Left renal cortex interstitium (tissue), 4 donors: ENCODE data around the gene EXOC8. TPM values are rescaled to one million over a fixed set of nuclear protein-coding genes. Genes with fewer than 3 reads are reported as not detected.

Experiments used
- DNase-seq, 4 donors: peaks; one replicate each; pipeline ENCODE4 v3.0.0-alpha.2; 2013; ENCODE audit warnings: low read depth in 4 of 4, low spot score in 2 of 4, missing footprints in 1 of 4
- polyA plus RNA-seq, 4 donors: library from polyadenylated mRNA; unstranded; fragments of 120-200 nt; gene quantifications; one replicate each; pipeline ENCODE4 v1.2.1, GENCODE V29; 2013; ENCODE audit not compliant: insufficient read length in 4 of 4

The EXOC8 gene, protein sequence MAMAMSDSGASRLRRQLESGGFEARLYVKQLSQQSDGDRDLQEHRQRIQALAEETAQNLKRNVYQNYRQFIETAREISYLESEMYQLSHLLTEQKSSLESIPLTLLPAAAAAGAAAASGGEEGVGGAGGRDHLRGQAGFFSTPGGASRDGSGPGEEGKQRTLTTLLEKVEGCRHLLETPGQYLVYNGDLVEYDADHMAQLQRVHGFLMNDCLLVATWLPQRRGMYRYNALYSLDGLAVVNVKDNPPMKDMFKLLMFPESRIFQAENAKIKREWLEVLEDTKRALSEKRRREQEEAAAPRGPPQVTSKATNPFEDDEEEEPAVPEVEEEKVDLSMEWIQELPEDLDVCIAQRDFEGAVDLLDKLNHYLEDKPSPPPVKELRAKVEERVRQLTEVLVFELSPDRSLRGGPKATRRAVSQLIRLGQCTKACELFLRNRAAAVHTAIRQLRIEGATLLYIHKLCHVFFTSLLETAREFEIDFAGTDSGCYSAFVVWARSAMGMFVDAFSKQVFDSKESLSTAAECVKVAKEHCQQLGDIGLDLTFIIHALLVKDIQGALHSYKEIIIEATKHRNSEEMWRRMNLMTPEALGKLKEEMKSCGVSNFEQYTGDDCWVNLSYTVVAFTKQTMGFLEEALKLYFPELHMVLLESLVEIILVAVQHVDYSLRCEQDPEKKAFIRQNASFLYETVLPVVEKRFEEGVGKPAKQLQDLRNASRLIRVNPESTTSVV
- 10 to 100 TPM; 10.2 to 12.4 (median 10.6) TPM for polyA plus RNA-seq

DNA sequence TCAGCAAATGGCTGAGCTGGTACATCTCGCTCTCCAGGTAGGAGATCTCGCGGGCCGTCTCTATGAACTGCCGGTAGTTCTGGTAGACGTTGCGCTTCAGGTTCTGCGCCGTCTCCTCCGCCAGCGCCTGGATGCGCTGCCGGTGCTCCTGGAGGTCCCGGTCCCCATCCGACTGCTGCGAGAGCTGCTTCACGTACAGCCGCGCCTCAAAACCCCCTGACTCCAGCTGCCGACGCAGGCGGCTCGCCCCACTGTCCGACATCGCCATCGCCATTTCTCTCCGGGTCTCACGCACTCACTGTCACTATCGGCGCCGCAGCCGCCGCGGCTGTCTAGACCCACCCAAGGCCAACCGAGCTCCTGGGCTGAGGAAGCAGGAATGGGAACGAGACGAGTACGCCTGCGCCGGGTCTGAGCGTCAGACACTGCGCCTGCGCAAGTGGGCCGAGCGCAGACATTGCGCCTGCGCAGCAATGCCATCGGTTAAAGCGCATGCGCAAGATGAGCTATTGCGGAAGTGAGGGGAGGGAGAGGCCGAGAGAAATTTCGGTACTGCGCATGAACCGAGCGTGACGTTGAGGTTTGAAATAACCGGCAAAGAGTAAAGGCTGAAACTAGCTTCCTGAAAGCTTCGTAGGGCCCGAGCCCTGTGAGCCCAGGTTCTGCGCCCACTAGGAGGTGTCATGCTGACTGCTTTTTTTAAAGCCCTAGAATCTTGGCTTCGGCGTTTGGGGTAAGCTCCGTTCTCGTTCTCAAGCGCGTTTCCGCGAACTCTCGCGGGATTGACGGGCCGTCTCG is at the start of gene EXOC8:
EXOC8 (minus strand) TSS at position 381 of the 798 bp plus-strand sequence; CDS start at position 274, 107 bp downstream.
- DNase-seq, result peak; percentile 98 to 100 (median 99)

DNA sequence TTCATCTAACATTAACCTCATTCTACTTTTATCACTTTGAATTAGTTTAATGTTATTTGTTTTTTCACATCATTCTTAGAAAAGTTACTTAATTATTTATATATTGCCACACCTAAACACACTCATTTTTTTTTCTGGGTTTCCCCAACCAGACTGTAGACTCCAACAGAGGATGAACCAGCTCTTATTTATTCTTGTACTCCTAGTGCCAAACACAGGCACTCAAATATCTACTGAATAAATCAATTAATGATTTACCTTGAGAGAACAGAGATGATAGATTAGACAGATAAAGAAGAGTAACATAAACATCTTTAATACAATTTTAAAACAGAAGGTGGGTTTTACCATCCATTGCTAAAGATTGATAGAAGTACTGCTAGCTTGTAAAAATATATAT is 48.8 kb upstream of the EXOC8 start:
- DNase-seq, result no peak

GRCh38 chr1:231385416-231385748 is 47.7 kb upstream of the EXOC8 start:
- no peak for DNase-seq

DNA sequence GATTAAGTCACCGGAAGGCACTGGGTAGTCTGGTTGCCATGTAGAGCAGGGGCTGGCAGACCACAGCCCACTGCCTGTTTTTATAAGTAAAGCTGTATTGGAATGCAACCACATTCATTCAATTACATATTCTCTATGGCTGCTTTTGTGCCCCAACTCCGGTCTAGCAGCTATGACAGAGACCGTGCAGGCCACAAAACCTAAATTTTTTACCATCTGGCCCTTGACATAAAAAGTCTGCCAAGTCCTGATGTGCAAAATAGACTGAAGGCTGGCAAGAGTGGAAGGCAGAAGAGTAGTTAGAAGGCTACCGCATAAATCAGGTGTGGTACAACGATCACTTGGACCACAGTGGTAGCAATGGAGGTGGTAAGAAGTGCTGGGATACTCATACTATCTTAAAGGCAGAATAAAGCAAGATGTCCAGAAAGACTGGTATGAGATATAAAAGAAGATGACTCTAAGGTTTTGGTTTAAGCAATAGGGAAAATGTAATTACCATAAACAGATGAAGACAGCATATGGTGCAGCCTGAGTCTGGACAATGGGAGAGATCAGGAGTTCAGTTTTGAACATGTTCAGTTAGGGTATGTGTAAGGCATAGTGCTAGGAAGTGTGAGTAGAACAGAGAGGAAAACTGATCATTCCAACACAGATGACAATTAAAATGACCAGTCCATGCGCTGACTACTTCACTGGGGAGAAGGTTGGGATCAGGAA is 47.2 kb upstream of the EXOC8 start:
- DNase-seq, result no peak

DNA sequence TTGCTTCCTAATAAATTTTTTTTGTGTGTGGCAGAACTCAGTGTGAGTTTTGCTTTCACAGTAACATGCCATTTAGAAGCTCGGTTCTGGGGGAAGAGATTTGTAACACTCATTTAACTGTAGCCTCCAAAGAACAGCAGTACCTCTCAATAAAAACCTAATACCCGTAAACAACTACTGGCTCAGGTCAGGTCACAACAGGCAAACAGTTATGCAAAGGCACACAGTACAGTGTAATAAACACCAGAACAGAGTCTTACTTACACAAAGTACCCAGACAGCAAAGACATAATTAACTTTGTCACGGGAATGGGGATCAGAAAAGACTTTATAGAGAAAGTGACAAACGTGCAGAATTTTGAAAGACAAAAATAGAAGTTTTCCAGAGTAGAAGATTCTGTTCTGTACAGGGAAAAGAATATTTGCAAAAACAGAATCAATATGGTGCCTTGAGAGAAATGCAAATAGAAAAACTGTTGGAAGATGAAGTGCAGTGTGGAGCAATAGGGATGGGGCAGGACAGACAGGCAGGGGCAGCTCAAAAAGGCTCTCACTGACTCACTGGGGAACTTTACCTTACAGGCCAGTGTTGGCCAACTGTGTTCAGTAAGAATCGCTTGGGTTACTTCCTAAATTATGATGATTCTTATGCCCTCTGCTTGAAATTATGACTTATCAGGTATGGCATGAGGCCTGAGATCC is 45.7 kb upstream of the EXOC8 start:
- DNase-seq, result no peak

GRCh38 chr1:231382426-231382825 is 44.8 kb upstream of the EXOC8 start:
- no peak for DNase-seq

GRCh38 chr1:231381729-231382128 is 44.1 kb upstream of the EXOC8 start:
- DNase-seq, result no peak

DNA sequence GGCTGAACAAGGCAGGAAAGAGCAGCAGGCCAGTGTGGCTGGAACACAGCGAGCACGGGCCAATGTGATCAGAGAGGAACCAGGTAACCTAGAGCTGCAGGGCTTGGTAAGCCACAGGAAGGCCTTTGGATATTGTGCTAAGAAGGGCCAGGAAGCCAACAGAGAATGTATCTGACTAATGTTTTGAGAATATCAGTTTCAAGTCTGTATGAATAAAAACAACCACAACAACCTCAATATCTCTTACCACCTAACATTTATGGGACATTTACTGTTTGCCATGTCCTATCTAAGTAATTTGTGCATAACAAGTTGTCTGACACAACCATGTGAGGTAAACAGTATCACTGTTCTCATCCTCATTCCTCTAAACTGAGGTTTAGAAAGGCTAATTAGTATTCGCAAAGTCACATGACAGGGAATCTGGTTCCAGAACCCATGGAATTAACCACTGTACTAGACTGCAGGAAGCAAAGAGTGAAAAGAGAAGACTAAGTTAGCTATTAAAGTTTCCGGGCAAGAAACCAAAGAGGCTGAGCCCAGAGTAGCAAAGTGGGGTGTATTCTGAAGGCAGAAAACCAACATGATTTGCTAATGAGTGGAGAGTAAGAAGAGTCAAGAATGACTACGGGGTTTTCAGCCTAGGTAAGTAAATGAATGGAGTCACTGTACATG is 39.4 kb upstream of the EXOC8 start:
- no peak for DNase-seq

DNA sequence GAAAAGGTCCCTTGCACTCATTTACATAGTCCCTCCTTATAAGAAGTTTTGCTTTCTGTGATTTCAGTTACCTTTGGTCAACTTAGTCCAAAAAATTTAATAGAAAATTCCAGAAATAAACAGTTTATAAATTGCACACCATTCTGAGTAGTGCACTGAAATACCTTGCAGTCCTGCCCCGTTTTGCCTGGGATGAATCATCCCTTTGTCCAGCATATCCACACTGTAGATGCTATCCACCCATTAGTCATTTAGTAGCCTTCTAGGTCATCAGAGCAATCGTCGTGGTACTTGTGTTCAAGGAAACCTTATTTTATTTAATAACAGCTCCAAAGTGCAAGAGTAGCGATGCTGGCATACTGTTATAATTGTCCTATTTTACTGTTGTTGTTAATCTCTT is 38.4 kb upstream of the EXOC8 start:
- no peak for DNase-seq

- DNase-seq, result no peak
These were observed 36.7 kb upstream of the EXOC8 start for GRCh38 chr1:231374394-231374793.

DNA sequence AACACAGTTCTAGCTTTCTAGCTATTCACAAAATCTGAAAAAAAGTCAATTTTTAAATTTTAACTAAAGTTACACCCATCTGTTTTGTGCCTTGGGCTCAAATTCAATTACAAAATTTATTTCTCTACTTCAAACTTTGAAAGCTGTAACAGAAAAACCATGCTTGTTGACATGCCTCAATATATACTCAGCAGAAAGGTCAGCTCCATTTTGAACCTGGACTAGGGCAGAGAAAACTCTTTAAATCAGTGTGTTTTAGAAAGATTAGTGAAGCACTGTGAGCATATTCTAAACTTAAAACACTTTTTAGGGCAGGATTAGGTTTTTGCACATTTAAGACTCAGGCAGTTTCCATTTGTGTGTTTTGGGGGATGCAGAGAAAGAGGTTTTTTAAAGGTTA is 34.8 kb upstream of the EXOC8 start:
- DNase-seq, result no peak

DNA sequence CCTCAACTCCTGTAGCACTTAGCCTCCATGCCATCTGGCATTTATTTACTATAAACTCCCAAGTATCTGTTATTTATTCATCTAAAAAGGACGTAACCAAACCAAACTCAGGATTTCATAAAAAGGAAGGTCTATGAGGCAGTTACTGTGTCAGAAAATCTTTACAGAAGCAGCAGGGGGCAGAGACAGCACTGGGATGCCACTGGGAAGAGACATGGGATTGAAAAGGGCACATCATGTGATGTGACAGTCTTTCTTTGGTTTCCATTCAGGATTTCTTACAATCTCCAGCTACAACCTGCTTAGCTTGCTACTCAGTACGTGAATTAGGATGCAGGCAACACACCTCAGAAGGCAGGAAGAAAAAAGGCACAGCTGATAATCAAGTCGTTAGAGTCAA is 31.6 kb upstream of the EXOC8 start:
- no peak for DNase-seq

DNA sequence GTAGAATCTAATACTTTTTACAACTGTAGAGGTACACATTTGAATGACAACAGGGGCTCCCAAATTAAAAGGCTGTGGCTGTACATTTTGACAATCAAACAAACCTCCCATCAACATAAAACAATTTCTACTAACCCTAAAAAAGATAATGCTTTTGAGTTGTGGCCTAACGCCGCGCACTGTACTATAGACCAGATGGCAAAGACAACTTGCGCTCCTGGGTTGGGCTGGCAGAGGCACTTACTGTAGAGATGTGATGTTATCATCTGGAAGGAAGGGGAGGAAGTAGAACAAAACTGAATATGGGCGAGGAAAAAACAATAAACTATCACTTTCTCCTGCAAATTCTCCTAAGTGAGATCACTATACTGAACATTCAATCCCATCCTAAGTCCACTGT is 26.5 kb upstream of the EXOC8 start:
- DNase-seq, result no peak

DNA sequence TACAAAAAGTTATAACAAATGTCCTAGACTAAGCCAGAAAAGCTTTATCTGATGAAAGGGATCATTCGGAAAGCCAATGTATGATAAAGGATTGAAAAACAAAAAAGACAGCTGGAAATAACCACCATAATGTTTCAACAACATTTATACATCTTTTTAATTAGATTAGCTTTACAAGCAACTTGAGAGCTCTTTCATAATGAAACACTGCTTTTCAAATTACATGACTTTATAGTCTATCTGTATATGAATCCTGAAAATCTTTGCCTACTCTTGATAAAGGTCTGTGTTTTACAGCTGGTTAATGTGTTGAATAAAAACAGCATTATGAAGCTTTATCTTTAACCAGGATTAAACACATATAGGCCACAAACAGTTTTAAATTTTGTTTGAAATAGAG is 26.0 kb upstream of the EXOC8 start:
- DNase-seq, result no peak

DNA sequence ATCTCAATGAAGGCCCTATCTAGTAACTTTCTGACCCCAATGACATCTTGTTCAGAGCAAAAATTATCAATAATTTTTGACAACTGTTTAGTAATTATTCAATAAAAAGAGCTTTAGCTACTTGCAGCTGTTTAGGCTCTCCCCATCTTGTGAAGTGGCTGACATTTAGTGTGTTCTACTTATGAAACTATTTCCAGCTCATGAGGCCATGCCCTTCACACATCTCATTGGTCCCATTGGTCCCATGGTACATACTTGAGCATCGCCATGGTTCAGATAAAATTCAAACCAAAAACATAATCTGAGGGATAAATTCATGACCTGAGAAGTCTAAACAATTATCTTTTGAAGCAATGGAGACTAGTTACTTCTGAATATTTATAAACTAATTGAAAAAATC is 24.7 kb upstream of the EXOC8 start:
- DNase-seq, result no peak

DNA sequence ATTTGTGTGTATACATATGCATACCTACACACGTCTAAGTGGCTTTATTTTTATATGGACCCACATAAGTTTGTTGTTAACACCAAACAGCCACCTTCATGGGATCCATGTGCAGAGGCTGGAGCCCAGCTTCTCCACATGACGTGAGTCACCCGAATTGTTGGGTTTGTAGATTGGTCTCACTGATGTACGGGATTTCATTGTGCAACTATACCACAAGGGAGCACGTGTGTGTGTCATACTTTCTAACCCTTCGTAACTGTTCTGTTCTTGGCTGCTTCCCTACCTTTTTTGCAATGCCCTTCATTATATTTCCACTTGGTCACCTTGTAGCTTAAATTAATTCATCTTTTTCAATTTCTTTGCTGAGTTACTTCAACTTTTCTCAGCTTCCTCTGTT is 21.5 kb upstream of the EXOC8 start:
- DNase-seq, result no peak

GRCh38 chr1:231357831-231358354 is 20.2 kb upstream of the EXOC8 start:
- peak in 2 of 4 donors; percentile 34 to 46 for DNase-seq

DNA sequence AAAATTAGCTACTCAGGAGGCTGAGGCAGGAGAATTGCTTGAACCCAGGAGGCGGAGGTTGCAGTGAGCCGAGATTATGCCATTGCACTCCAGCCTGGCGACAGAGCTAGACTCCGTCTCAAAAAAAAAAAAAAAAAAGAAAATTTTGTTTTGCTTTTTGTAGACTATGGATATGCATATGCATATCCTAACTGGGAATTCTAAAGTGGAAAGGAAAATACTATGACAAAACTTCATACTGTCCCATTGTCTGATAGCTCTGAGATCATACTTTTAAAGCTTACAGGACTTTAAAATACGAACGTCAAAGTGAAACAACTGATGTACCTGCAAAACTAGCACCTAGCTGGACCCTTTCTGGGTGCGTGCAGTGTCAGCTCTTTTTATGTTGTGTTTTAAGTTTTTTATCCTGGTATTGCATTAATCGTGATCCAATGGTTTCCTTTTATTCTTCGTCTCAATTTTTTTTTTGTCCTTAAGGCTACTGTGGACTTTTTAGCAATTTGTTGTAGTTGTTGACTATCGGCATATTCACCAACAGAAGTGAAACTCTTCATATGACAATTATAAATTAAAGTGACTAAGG is 19.6 kb upstream of the EXOC8 start:
- no peak for DNase-seq

DNA sequence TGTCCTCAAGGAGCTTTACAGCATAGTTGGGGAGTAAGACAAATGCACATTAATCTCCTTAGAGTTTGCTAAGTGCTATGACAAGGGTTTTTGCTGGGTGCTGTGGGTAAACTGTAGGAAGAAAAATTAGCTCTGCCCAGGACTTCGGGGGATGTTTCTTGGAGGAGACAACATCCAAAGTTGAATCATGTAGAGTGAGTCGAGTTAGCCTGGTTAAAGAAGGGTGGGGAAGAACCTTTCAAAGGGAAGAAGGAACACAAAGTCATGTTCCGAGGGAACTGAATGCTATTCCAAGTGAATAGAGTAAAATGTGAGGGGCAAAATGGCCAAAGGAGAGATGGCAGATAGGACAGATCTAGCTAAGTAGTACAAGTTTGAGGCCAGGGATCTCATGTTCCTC is 17.5 kb upstream of the EXOC8 start:
- DNase-seq, result no peak
